Stimulated activated naive CD4-positive, alpha-beta T cell (primary cell): ENCODE results near the gene TRPM7.
"Not testable (repeated sequence)": the region's sequence is repeated elsewhere in the genome, so short reads cannot be mapped to it uniquely, and the experiment has no call there.

ENCODE experiments used
- DNase-seq, 6 experiments: peaks; one replicate each; lab custom pipeline; 2025; lab: John Stamatoyannopoulos, UW

TRPM7 gene

DNA sequence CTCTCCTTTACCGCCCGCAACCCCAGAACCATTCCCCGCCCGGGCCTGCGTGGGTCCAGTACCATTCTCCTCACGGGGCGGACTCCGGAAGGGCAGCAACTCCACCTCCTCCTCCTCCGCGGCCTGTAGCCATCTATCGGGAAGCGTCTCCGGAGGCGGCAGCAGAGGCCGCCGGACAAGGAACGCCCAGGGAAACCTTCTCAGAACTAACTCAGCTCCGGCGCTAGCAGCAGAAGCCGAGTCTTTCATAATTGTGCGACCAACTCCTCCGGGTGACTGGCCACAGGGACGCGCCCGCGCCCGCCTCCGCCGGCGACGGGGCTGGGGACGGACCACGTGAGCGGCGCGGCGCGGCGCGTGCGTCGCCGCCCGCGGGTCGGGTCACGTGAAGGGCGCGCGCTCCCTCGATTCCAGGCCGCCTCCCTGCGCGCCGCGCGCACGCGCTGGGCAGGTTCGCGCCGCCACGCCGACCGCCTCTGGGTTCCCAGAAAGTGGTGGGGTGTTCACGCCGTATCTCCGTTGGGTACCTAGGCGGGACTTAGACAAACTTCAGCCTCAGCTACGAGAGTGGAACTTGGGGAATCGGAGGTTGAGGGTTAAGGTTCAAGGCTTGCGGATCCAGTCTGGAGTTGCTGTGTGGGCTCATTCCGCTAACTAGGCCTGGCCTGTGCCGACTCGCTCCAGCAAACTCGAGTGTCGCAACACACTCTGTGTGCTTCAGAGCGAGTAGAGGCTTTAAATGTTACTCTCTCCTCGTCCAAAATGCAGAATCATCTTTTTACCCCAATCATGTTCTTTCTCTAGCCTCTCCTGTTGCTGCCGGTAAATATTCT is at the start of gene TRPM7:
Gene TRPM7 (minus strand): TSS at position 329 of the 833 bp plus-strand sequence. CDS start 264 bp downstream, at position 65.
- DNase-seq, result peak; percentile 78 to 90 (median 84)

GRCh38 chr15:50735156-50735555 is 48.6 kb upstream of the TRPM7 start:
- no peak for DNase-seq

GRCh38 chr15:50726315-50726714 is 39.7 kb upstream of the TRPM7 start:
- DNase-seq, result no peak

DNA sequence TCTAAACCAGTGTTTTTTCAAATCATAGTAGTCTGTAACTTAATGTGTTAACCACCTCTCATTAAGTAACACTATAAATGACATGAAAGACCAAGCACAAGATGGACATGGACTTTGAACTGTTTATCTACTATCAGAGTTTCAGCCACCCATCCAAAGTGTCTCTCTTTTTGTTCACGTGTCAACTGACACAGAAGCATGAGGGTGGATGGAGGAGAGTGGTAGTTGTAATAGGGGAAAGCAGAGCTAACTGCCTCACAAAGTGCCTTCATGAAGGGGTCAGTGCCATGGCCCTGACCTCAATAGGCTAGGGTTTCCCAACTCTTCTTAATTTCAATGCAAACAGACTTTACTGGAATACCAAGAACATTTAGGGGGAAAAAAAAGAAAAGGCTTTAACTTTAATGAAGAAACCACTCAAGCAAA is 32.1 kb upstream of the TRPM7 start:
- no peak for DNase-seq

DNA sequence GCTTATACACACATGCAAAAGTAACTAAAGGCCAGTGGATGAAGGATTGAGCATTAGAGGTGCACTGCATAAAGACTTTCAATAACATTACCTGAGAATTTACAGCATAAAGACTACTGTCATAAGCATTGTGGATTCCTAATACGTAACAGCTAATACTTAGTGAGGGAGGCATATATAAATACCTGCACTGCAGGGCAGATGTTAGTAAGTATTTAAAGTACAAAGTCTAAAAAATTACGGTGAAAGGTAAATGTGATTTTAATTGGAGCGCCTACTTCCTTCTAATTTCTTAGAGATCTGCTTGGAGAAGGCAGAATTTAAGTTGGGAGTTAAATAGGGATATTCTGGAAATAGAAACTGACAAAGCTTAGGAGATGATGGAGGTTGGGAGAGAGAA is 25.4 kb upstream of the TRPM7 start:
- DNase-seq, result no peak

GRCh38 chr15:50710585-50710984 is 24.0 kb upstream of the TRPM7 start:
- no peak for DNase-seq

- DNase-seq, result no peak
Observed at GRCh38 chr15:50707878-50708427, 21.4 kb upstream of the TRPM7 start.

DNA sequence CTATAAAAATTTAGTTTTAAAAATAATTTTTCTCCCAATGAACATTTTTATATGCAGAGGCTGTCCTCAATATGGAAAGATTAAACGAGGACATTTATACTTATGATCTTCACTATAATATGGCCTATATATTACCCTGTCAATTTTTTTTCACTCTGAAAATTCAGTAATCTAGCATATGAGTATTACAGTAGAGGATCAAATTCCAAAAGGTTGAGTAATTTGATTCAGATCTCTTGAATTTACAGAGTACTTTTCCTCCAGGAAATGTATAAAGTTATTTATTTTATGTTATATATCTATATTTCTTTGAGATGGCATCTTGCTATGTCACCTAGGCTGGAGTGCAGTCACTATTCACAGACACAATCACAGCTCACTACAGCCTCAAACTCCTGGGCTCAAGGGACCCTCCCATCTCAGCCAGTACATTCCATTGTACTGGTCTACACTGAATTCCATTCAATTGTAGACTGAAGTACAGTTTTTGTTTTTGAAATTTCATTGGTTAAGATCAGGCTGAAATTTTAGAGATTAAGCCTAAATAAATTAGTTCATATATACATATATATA is 16.3 kb upstream of the TRPM7 start:
- no peak for DNase-seq

DNA sequence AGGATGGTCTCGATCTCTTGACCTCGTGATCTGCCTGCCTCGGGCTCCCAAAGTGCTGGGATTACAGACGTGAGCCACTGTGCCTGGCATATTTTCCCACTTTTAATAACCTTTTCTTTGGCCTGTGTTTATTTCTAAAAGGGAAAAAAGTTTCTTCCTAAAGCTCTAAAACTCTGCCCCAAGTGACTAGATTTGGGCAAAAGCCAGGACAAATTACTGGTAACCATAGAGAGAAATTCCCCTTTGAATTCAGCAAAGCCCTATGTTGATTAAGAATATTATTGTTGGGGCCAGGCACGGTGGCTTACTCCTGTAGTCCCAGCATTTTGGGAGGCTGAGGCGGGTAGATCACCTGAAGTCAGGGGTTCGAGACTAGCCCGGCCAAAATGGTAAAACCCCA is 11.5 kb upstream of the TRPM7 start:
- no peak for DNase-seq

DNA sequence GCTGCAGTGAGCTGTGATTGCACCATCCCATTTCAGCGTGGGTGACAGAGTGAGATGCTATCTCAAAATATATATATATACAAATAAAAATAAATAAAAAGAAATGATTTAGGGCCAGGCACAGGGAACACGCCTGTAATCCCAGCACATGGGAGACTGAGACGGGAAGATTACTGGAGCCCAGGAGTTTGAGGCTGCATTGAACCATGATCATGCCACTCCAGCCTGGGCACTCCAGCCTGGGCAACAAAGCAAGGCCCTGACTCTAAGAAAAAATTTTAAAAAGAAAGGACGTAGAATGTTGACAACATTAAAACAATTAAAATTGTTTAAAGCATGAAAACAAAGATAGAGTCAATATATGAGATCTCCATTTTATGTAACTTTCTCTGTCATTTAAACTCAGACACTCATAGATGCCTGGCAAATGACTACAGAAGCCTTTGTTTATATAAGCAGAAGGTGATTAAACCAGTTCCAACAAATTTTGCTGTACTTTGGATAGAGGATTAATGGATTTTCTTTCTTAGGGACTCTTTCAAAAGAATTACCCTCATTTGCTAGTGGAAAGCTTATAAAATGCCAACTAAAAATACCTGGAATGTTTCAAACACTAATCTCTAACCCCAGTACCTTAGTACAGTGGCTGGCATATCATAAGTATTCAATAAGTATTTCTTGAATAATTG is 10.7 kb upstream of the TRPM7 start:
- no peak for DNase-seq

GRCh38 chr15:50694634-50695165 is 8.1 kb upstream of the TRPM7 start:
- not testable (repeated sequence) for DNase-seq

GRCh38 chr15:50687302-50687902 is 805 bp upstream of the TRPM7 start:
- DNase-seq, result no peak

DNA sequence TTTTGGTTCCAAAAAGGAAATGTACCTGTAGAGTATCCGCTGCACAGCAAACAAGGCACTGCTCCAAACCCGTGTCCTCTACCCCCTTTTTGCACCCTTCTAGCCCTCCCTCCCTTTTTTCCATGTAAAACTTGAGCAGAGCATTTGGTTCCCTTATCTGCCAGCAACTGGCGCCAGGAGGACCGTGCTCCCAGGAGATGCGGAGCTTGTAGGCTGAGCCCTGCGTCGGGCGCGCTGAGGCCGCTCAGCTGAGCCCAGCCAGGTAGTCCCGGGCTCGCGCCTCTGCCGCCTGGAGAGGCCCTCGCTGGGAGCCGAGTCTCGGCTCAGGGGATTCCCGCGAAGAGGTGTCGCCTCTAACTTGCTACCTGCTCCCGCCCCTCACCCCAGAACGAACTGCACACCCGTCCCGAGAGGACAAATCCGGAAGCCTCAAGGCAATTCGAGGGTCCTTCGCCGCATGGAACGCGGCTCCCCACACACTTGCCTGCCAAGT is 575 bp downstream of the TRPM7 start:
- DNase-seq, result peak in 5 of 6 experiments; percentile 65 to 81 (median 75)

DNA sequence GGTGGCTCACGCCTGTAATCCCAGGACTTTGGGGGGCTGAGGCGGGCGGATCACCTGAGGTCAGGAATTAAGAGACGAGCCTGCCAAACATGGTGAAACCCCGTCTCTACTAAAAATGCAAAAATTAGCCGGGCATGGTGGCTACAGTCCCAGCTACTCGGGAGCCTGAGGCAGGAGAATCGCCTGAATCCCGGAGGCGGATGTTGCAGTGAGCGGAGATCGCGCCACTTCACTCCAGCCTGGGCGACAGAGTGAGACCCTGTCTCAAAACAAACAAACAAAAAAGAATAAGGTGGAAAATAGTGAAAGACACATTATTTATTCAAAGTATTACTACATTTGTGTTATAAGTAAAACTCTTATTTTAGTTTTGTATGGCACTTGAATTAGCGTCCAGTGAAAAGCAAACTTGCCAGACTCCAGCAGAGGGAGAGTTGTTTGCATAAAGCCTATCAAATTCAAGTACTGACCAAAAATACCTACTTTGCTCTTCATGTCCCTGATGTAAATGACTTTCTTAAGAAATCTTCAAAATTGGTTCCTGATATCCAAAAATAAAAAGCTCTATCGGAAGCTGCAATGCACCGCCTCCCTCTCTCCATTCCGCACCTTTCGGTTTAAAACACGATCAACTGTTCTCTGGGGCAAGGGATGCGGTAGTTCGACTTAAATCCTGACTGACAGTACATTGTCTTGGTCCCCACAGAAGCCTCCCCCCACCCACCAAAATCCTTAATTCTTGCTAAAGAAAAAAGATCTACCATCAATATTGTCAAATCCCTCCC is 1.2 kb downstream of the TRPM7 start:
- DNase-seq, result no peak

- no peak for DNase-seq
Observed at GRCh38 chr15:50681467-50681866, 5.1 kb downstream of the TRPM7 start.

- DNase-seq, result no peak
Observed at GRCh38 chr15:50676799-50677483, 9.7 kb downstream of the TRPM7 start.

- DNase-seq, result peak in 2 of 6 experiments; percentile 19 to 43
Observed at GRCh38 chr15:50675535-50676144, 11.0 kb downstream of the TRPM7 start.

DNA sequence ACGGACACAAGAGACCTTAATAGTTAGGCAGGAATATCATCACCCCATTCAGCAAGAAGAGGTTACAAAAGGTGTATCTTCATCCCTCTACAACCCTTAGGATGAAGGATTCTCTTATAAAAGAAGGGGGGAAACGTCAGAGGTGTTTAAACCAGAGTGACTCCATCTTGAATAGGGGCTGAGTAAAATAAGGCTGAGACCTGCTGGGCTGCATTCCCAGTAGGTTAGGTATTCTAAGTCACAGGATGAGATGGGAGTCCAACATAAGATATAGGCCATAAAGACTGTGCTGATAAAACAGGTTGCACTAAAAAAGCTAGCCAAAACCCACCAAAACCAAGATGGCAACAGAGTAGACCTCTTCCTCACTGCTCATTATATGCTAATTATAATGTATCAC is 16.5 kb downstream of the TRPM7 start:
- no peak for DNase-seq

- no peak for DNase-seq
Observed at GRCh38 chr15:50669611-50670010, 17.0 kb downstream of the TRPM7 start.

GRCh38 chr15:50665938-50666337 is 20.7 kb downstream of the TRPM7 start:
- DNase-seq, result no peak
